ENCODE results near the gene OPCML.

DNA sequence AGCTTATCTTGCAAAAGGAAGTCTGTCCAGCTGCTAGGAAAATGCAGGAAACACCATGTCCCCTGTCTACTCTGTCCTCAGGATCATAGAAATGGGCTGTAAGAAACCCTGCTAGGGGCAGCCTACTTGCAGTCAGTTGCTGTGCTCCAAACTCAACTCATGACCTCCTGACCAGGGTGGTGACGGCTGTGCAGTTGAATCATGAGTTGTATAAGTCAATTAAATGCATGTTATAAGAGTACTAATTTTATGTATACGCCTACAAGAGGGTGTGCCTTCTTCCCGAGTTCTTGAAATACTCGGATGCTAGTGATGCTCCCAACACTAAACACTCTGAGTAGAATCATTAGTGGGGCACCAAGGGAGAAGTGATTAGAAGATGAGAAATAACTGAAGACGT is 776.4 kb downstream of the OPCML start:
- TF ChIP-seq, protein P1, sequence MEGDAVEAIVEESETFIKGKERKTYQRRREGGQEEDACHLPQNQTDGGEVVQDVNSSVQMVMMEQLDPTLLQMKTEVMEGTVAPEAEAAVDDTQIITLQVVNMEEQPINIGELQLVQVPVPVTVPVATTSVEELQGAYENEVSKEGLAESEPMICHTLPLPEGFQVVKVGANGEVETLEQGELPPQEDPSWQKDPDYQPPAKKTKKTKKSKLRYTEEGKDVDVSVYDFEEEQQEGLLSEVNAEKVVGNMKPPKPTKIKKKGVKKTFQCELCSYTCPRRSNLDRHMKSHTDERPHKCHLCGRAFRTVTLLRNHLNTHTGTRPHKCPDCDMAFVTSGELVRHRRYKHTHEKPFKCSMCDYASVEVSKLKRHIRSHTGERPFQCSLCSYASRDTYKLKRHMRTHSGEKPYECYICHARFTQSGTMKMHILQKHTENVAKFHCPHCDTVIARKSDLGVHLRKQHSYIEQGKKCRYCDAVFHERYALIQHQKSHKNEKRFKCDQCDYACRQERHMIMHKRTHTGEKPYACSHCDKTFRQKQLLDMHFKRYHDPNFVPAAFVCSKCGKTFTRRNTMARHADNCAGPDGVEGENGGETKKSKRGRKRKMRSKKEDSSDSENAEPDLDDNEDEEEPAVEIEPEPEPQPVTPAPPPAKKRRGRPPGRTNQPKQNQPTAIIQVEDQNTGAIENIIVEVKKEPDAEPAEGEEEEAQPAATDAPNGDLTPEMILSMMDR (IDR thresholded peaks at IDR 0.05) = no peak
- TF ChIP-seq POLR2A (IDR thresholded peaks at IDR 0.05) = no peak
